Stimulated activated CD8-positive, alpha-beta memory T cell treated with anti-CD3 and anti-CD28 coated beads, Interleukin-12 subunit alpha, Interleukin-12 subunit beta, amount 100 ng/mL, for 4 hours (primary cell): ENCODE results near the gene NXPE3.
"Not testable (repeated sequence)": the region's sequence is repeated elsewhere in the genome, so short reads cannot be mapped to it uniquely, and the experiment has no call there.

Source experiments
- DNase-seq: peaks from one replicate; pipeline ENCODE4 v3.0.0-alpha.2; 2020; ENCODE audit warnings: low read depth

NXPE3 gene

DNA sequence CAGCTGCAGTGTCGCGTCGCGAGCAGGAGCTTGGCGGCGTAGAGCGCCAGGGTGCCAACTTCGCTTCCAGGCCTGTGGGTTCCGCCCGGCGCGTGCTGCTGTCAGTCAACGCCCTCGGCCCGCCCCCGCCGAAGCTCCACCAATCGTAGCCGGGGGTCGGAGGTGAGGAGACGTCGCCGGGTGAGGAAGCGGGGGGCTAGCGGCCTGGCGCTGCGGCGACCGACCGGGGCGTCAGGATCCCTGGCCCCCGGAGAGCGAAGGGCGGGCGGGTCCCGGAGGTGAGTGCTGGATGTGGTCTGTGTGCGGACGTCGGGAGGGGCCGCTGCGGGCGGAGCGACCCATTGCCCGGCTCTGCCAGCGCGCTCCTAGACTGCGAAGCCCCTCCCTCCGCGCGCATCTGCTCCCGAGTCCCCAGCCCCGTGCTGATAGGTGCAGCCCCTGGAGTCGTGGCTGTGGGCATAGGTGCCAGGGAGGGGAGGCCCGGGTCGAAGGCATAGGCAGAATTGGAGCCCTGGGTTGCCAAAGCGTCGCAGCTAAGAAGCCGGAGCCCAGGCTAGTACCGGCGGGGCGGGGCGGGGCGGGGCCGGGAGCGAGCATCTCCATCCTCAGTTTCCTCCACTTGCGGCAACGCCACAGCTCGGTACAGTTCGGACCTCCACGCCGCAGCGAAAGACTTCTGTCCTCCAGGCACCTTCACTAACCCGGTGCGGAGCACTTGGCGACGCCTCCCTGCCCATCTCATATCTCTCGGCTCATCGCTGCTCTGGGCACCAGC is at the start of gene NXPE3:
TSS of gene NXPE3 (plus strand) at position 165 of the 775 bp plus-strand sequence. CDS start 6,386 bp downstream, outside the sequence.
- peak; percentile 92 for DNase-seq

DNA sequence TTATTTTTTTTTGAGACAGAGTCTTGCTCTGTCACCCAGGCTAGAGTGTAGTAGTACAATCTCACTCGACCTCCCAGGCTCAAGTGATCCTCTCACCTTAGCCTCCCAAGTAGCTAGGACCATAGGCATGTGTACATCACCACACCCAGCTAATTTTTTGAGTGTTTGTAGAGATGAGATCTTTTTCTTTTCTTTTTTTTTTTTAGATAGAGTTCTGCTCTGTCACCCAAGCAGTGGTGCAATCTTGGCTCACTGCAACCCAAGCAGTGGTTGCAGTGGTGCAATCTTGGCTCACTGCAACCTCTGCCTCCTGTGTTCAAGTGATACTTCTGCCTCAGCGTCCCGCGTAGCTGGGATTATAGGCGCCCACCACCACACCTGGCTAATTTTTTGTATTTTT is 49.4 kb upstream of the NXPE3 start:
- DNase-seq = no peak

DNA sequence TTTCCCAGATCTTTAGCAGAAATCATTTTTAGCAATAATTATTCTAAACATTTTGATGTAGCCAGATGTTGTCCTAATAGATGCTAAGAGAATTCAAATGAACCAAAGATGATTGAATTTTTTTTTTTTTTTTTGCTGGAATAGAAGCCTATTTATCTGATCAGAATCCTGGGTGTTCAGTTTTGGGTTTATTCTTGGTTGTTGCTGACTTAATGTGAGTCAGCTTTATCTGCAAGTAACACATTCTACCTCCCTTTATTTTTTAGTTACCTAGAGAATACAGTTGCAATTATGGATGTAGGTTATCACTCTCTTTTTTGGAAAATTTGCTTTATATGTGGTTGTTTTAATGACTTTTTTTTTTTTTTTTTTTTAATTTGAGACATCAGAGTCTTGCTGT is 48.2 kb upstream of the NXPE3 start:
- no peak for DNase-seq

DNA sequence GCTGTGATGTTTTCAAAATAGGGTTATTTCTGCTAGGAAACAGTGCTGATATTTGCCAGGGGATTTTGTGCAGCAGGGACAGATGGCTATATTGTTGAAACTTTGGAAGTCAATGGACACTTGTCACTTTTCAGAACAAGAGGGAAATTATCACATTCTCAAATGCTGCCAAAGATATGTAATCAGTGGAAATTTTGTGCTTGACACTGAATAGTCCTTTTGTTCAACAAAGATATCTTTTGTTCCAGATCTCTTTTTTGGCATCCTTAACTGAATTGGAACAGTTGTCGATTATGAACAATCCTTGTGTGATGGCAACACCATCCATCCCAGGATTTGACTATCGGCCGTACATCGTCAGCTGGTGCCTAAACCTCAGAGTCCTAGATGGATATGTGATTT is 46.8 kb upstream of the NXPE3 start:
- DNase-seq = no peak

DNA sequence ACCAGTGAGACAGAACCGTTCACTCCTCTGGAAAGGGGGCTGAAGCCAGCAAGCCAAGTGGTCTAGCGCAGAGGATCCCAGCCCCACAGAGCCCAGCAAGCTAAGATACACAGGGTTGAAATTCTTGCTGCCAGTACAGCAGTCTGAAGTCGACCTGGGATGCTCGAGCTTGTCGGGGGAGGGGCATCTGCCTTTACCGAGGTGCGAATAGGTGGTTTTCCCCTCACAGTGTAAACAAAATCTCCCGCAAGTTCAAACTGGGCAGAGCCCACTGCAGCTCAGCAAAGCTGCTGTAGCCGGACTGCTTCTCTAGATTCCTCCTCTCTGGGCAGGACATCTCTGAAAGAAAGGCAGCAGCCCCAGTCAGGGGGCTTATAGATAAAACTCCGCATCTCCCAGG is 43.2 kb upstream of the NXPE3 start:
- no peak for DNase-seq

DNA sequence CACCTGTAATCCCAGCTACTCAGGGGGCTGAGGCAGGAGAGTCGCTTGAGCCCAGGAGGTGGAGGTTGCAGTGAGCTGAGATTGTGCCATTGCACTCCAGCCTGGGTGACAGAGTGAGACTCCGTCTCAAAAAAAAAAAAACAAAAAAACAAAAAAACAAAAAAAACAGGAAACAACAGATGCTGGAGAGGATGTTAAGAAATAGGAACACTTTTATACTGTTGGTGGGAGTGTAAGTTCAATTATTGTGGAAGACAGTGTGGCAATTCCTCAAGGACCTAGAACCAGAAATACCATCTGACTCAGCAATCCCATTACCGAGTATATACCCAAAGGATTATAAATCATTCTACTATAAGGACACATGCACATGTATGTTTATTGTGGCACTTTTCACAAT is 37.1 kb upstream of the NXPE3 start:
- DNase-seq = not testable (repeated sequence)

DNA sequence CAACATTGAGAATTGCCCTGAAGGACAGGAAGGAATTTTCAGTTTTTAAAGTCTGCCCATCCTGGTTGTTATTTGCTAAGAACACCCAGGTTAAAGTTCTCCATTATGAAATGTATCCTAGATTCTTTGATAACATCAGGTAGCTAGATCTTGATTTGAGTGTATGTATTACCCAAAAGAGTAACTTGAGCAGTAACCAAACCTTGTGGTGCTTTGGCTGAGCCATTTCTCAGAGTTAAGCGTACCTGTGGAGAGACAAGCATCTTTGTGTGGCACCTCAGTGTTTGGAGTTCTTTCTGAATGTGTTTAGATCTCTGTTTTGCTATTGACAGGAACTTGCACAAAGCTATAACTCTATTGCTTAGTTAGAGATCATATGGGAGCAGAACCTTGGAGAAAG is 34.2 kb upstream of the NXPE3 start:
- DNase-seq = no peak

DNA sequence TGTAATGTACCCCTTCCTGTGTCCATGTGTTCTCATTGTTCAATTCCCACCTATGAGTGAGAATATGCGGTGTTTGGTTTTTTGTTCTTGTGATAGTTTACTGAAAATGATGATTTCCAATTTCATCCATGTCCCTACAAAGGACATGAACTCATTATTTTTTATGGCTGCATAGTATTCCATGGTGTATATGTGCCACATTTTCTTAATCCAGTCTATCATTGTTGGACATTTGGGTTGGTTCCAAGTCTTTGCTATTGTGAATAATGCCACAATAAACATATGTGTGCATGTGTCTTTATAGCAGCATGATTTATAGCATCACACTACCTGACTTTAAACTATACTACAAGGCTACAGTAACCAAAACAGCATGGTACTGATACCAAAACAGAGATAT is 33.1 kb upstream of the NXPE3 start:
- not testable (repeated sequence) for DNase-seq

DNA sequence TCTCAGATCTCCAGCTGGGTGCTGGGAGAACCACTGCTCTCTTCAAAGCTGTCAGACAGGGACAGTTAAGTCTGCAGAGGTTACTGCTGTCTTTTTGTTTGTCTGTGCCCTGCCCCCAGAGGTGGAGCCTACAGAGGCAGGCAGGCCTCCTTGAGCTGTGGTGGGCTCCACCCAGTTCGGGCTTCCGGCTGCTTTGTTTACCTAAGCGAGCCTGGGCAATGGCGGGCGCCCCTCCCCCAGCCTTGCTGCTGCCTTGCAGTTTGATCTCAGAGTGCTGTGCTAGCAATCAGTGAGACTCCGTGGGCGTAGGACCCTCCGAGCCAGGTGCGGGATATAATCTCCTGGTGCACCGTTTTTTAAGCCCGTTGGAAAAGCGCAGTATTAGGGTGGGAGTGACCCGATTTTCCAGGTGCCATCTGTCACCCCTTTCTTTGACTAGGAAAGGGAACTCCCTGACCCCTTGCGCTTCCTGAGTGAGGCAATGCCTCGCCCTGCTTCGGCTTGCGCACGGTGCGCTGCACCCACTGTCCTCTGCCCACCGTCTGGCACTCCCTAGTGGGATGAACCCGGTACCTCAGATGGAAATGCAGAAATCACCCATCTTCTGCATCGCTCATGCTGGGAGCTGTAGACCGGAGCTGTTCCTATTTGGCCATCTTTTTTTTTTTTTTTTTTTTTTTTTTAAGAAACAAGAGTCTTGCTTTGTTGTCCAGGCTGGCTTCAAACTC is 25.5 kb upstream of the NXPE3 start:
- DNase-seq = not testable (repeated sequence)

DNA sequence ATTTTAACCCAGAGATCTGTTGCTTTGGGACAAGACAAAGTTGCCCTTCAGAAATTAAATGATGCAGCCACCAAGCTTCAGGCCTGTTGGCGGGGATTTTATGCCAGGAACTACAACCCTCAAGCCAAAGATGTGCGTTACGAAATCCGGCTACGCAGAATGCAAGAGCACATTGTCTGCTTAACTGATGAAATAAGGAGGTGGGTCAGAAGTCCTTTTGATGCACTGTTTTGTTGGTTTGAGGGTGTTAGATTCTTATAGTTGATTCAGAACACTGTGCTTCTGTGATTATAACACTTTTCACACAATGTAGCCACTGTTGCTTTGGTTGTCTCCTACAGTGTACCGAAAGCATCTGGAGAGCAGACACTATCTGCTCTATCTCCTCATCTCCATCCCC is 20.8 kb upstream of the NXPE3 start:
- DNase-seq = no peak

DNA sequence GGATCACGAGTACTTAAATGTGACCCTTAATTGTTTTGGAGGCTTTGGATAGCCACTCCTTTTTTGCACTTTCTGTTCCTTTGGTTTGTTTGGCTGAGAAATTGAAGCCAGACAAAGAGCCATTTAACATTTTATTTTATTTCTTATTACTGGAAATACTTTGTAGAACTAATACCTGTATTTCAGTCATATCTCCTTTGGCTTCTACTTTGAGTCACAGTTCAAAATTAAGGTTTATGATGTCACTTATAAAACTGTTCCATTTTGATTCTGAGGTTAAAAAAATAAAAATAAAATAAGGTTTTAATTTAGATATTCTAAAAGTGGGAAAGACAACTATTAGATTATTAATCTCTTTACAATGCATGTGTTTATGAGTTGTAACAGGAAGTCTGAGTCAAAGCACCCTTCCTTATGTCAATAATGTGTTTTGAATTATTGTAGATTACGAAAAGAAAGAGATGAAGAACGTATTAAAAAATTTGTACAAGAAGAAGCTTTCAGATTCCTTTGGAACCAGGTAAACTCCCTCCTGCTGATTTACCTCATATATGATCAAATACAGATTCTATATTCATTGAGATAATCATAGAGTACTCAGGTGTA is 16.9 kb upstream of the NXPE3 start:
- DNase-seq = no peak

DNA sequence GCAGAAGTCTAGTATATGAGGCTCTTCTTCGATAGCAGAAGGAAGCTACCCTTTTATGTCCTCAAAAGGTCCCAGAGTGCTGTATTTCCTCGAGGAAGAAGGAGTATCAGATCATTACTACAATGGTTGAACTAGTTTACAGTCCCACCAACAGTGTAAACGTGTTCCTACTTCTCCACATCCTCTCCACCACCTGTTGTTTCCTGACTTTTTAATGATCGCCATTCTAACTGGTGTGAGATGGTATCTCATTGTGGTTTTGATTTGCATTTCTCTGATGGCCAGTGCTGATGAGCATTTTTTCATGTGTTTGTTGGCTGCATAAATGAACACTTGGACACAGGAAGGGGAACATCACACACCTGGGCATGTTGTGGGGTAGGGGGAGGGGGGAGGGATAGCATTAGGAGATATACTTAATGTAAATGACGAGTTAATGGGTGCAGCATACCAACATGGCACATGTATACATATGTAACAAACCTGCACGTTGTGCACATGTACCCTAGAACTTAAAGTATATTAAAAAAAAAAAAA is 1.2 kb upstream of the NXPE3 start:
- not testable (repeated sequence) for DNase-seq

DNA sequence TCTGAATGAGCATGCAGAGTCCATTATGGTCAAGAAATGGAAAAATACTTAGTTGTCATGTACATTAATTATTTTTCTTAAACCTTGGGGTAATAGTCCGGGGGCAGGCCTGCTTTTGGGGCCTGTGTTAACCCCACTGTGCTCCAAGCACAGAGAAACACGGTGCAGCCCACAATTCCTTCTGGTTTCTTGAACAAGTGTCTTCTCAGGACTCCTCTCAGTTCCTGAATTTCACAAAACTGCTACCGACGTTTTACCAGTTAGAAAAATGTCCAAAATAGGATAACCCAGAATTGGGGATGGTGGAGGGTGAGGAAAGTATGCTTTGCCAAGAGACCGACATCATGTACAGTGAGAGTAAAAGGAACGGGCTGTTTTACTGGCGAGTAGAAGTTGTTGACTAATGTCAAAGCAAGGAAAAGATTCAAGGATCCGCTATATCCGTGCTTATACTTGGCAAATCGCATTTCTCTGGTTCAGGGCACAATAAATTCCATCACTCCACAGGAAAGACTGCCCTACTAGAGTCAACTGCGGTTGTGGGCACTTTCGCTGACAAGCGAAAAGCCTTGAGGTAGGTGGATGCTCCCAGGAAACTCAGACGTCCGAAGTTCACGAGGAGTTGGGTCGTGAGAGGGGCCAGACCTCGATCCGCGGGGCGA is 495 bp upstream of the NXPE3 start:
- no peak for DNase-seq

DNA sequence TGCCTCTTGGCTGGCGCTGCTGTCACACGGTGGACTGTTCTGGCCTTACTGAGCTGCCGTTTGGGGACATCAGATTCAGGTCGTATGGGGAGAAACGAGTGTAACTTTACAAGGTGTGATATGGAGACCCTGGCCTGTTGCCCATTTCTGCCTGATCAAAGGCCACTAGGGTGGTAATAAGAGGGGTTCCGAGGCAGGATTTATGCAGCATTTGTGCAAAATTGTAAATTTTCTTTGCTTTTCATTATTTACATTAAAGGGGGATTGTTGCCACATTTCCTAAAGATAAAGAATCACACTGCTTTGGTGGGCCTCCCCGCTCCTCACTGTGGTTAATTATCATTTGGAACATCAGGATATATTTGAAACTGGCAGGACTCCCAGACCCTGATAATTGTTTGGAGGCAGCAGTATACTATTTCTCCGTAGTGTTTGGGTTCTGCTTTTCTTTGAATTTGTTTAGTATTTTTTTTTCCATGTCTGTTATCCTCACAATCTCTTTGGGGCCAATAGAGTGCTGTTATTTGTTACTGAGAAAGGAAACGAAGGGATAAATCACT is 891 bp downstream of the NXPE3 start:
- DNase-seq = no peak

DNA sequence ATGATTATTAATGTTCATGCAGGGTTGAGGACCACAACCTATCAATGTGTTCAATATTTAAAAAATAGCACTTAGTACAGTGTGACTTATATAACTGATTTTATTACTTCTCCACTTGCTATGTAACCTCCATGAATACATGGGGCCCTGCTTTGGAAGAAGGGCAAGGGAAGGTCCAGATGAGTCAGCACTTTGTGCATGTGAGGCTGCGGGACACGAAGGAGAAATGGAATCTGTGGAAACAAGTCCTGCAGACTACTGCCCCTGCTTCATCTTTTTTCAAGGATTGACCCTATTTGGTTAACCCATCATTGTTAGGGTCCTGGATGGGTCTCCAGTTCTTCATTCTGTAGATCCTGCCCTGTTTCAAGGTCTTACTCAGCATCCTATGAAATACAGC is 1.6 kb downstream of the NXPE3 start:
- DNase-seq = no peak

DNA sequence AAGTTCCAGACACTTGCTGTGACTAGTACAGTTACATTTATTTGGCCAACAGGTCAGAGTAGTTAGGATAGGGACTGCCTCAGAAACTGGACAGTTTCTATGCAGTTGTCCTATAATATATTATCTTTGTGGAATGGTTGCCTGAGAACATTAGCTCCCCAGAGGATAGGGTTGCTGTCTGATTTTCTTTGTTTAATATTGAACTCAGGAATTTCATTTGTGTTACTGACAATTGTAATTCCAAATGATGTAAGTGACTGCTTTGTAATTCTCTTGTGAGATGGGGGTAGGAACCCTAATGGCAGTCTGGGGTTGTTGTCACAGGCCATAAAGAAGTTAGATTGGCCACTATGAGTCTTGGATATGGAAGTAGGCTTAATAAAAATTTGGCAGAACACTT is 2.2 kb downstream of the NXPE3 start:
- DNase-seq = no peak

DNA sequence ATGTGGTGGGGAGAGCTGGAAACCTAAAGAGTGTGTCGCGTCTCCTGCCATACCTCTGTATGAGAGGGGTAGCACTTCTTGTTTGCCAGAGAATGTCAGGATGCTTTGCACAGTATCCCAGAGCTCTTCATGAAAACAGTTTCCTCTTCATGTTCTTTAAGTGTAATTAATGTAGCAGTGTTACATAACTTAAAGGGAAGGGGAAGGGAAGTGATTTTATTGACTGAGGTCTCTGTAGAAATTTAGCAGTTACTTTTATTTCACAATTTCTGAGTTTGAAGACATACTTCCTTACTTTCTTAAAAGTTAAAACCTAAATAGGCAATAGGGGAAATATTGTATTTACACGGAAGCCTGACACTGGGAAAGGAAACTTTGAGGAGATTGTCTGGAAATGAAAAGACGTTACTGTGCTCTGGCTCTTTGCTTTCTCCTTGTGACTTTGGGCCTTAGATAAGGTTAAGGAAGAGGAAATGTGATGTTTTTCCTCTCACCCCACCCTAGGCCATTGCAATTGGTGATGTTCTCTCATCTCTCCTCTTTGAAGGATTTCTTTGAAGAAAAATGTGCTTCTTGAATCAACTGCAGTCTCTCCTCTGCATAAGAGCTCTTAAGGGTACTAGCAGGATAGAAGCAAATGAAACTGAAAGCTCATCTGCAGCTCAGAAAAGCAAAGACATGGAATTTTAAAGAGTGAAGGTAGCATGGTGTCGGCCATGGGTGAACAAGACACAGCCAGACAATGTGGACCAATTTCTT is 6.0 kb downstream of the NXPE3 start:
- no peak for DNase-seq

DNA sequence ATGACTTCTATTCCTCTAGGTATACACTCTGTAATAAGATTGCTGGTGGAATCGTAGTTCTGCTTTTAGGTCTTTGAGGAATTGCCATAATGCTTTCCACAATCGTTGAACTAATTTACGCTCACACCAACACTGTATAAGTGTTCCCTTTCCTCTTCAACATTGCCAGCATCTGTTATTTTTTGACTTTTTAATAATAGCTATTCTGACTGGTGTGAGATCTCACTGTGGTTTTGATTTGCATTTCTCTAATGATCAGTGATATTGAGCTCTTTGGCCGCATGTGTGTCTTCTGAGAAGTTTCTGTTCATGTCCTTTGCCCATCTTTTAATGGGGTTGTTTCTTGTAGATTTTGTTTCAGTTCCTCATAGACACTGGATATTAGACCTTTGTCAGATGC is 12.8 kb downstream of the NXPE3 start:
- DNase-seq = no peak

DNA sequence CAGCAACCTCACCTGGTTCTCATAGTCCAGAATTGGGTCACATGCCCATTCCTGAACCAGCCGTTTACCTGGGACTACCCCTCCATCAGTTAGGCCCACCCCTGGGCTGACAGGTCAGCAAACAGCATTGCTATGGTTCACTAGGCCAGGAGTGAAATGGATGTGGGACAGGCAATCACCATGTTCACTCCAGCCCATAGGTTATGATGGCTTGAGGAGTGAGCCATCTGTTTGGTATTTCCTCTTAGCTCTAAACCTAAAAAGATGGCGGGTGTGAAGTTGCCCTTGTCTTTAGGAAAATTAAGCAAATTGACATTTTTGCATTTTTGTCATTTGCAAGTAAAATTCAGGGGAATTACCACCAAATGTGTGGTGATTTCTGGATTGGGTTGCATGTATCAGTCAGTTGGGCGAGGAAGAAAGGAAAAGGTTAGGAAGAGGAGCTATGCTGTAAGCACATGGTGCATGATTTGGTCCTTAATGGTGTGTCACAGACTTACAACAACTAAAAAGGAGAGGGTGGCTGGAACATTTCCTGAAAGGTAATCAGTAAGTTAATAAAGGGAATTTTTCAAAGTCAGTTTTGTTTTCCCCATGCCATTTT is 17.2 kb downstream of the NXPE3 start:
- DNase-seq = no peak

DNA sequence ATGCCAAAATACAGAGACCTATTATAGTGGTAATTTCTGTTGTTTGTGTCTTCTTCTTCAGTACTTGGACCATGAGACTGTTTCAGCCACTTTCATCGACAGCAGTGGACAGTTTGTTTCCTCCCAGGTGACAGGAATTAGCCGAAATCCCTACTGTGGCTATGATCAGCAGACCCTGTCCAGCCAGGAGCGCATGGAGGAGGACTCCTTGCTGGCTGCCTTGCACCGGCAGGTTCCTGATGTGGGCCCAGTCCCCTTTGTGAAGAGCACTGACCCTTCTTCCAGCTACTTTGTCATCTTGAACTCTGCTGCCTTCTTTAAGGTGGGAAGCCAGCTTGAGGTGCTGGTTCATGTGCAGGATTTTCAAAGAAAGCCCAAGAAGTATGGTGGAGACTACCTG is 22.2 kb downstream of the NXPE3 start:
- DNase-seq = no peak

DNA sequence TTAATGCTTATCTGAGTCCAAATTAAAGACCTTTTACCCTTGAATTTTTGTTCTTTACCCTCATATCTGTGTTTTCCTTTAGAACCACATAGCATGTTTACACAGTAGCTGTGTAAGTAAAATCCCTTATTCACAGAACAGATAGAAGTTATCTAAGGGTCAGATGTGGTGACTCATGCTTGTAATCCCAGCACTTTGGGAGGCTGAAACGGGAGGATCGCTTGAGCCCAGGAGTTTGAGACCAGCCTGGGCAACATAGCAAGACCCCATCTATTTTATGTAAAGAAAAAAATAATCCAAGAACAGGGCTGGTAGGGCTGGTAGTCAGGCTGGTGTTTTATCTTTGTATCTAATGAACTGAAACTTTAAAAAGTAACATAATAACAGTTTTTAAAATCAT is 23.2 kb downstream of the NXPE3 start:
- DNase-seq = no peak
